ENCODE data around the gene GRIK3.

GRCh38 chr1:36829066-36829465 is 205.2 kb downstream of the GRIK3 start:
- no peak for TF ChIP-seq CTCF (IDR thresholded peaks at IDR 0.05)
- no peak for TF ChIP-seq POLR2A (IDR thresholded peaks at IDR 0.05)
